ENCODE data around the gene PTPN5.

Gene PTPN5

GRCh38 chr11:18709414-18709813 lies 82.2 kb downstream of the PTPN5 start:
- no peak for DNase-seq (ENCODE audit: low spot score)

- DNase-seq (ENCODE audit: low spot score), result no peak
Measured at GRCh38 chr11:18707811-18708340, 83.7 kb downstream of the PTPN5 start.

GRCh38 chr11:18706330-18707243 lies 85.0 kb downstream of the PTPN5 start:
- DNase-seq (ENCODE audit: low spot score), result peak; percentile 58

GRCh38 chr11:18705651-18706281 lies 85.8 kb downstream of the PTPN5 start:
- no peak for DNase-seq (ENCODE audit: low spot score)

- DNase-seq (ENCODE audit: low spot score), result no peak
Measured at GRCh38 chr11:18704698-18705097, 86.9 kb downstream of the PTPN5 start.

GRCh38 chr11:18704045-18704645 lies 87.5 kb downstream of the PTPN5 start:
- no peak for DNase-seq (ENCODE audit: low spot score)

- no peak for DNase-seq (ENCODE audit: low spot score)
Measured at GRCh38 chr11:18703001-18703763, 88.4 kb downstream of the PTPN5 start.

- DNase-seq (ENCODE audit: low spot score), result no peak
Measured at GRCh38 chr11:18701614-18702216, 89.9 kb downstream of the PTPN5 start.

- no peak for DNase-seq (ENCODE audit: low spot score)
Measured at GRCh38 chr11:18700872-18701271, 90.7 kb downstream of the PTPN5 start.

- DNase-seq (ENCODE audit: low spot score), result no peak
Measured at GRCh38 chr11:18700375-18700774, 91.2 kb downstream of the PTPN5 start.

GRCh38 chr11:18699848-18700261 lies 91.7 kb downstream of the PTPN5 start:
- DNase-seq (ENCODE audit: low spot score), result no peak

GRCh38 chr11:18699269-18699596 lies 92.4 kb downstream of the PTPN5 start:
- DNase-seq (ENCODE audit: low spot score), result no peak

GRCh38 chr11:18698341-18699268 lies 93.0 kb downstream of the PTPN5 start, which contains the start of gene TMEM86A:
TSS of gene TMEM86A (plus strand) at chr11:18698779. CDS start at chr11:18698887, 108 bp downstream.
- peak; percentile 91 for DNase-seq (ENCODE audit: low spot score)

GRCh38 chr11:18697576-18697975 lies 94.0 kb downstream of the PTPN5 start:
- DNase-seq (ENCODE audit: low spot score), result no peak

- DNase-seq (ENCODE audit: low spot score), result no peak
Measured at GRCh38 chr11:18696638-18697225, 94.9 kb downstream of the PTPN5 start.

GRCh38 chr11:18692941-18693760 lies 98.4 kb downstream of the PTPN5 start:
- DNase-seq (ENCODE audit: low spot score), result no peak

GRCh38 chr11:18691467-18692140 lies 100.0 kb downstream of the PTPN5 start:
- peak; percentile 22 for DNase-seq (ENCODE audit: low spot score)

GRCh38 chr11:18684267-18684666 lies 107.3 kb downstream of the PTPN5 start:
- DNase-seq (ENCODE audit: low spot score), result no peak

- no peak for DNase-seq (ENCODE audit: low spot score)
Measured at GRCh38 chr11:18682466-18682865, 109.1 kb downstream of the PTPN5 start.

Measured in CD4-positive, alpha-beta T cell treated with Interleukin-2 at 100 ng/mL for 4 hours (primary cell).